Measurements from ENCODE around the gene RNF223.
"Not testable (repeated sequence)": the region's sequence is repeated elsewhere in the genome, so short reads cannot be mapped to it uniquely, and the experiment has no call there.

RNF223 gene

GRCh38 chr1:1109743-1110142 is 35.6 kb upstream of the RNF223 start:
- no peak for DNase-seq (ENCODE audit: low read depth)

- DNase-seq (ENCODE audit: low read depth), result no peak
Observed at GRCh38 chr1:1106510-1107221, 32.6 kb upstream of the RNF223 start.

- not testable (repeated sequence) for DNase-seq (ENCODE audit: low read depth)
Observed at GRCh38 chr1:1104152-1104551, 30.0 kb upstream of the RNF223 start.

- no peak for DNase-seq (ENCODE audit: low read depth)
Observed at GRCh38 chr1:1101503-1101902, 27.4 kb upstream of the RNF223 start.

- DNase-seq (ENCODE audit: low read depth), result no peak
Observed at GRCh38 chr1:1100296-1100695, 26.2 kb upstream of the RNF223 start.

- DNase-seq (ENCODE audit: low read depth), result no peak
Observed at GRCh38 chr1:1099506-1100183, 25.5 kb upstream of the RNF223 start.

GRCh38 chr1:1098681-1099421 is 24.7 kb upstream of the RNF223 start:
- DNase-seq (ENCODE audit: low read depth), result no peak

- not testable (repeated sequence) for DNase-seq (ENCODE audit: low read depth)
Observed at GRCh38 chr1:1096136-1096535, 22.0 kb upstream of the RNF223 start.

GRCh38 chr1:1094981-1095380 is 20.9 kb upstream of the RNF223 start:
- no peak for DNase-seq (ENCODE audit: low read depth)

- no peak for DNase-seq (ENCODE audit: low read depth)
Observed at GRCh38 chr1:1093610-1093943, 19.5 kb upstream of the RNF223 start.

GRCh38 chr1:1092894-1093609 is 18.9 kb upstream of the RNF223 start:
- DNase-seq (ENCODE audit: low read depth), result no peak

GRCh38 chr1:1092149-1092855 is 18.2 kb upstream of the RNF223 start:
- DNase-seq (ENCODE audit: low read depth), result no peak

- no peak for DNase-seq (ENCODE audit: low read depth)
Observed at GRCh38 chr1:1091344-1092148, 17.4 kb upstream of the RNF223 start.

- DNase-seq (ENCODE audit: low read depth), result no peak
Observed at GRCh38 chr1:1090424-1091343, 16.6 kb upstream of the RNF223 start.

- no peak for DNase-seq (ENCODE audit: low read depth)
Observed at GRCh38 chr1:1089731-1090423, 15.8 kb upstream of the RNF223 start.

- DNase-seq (ENCODE audit: low read depth), result no peak
Observed at GRCh38 chr1:1088801-1089680, 14.9 kb upstream of the RNF223 start.

- DNase-seq (ENCODE audit: low read depth), result no peak
Observed at GRCh38 chr1:1088029-1088800, 14.1 kb upstream of the RNF223 start.
